T47D (cell line): ENCODE measurements around the gene POLD1.

ENCODE experiments used
- DNase-seq, 2 experiments: peaks; one replicate each; pipeline versions ENCODE4 v3.0.0 to v3.0.0-alpha.2; 2011 to 2012; ENCODE audit warnings: low read depth in 1 of 2, low spot score in 1 of 2
- JUND ChIP-seq: IDR thresholded peaks from 2 replicates; pipeline ENCODE4 v1.6.1; 2012; ENCODE audit warnings: low read depth
- in situ Hi-C: cut with HindIII; loops from 2 replicates; pipeline ENCODE4 v1.10.0; 2016; ENCODE audit warnings: low sequenced_read_pairs, low pct_unique_long_range_greater_than_20kb

Gene POLD1

GRCh38 chr19:50406829-50407228, 22.7 kb downstream of the POLD1 start:
- DNase-seq, result no peak
- in situ Hi-C loops, result no loop called here
- TF ChIP-seq JUND, result no peak

- TF ChIP-seq JUND, result no peak
- in situ Hi-C loops, result no loop called here
- no peak for DNase-seq
Observed at GRCh38 chr19:50409347-50409746, 25.2 kb downstream of the POLD1 start.

GRCh38 chr19:50410109-50410508, 26.0 kb downstream of the POLD1 start:
- DNase-seq, result no peak
- no peak for TF ChIP-seq JUND
- in situ Hi-C loops, result no loop called here

DNA sequence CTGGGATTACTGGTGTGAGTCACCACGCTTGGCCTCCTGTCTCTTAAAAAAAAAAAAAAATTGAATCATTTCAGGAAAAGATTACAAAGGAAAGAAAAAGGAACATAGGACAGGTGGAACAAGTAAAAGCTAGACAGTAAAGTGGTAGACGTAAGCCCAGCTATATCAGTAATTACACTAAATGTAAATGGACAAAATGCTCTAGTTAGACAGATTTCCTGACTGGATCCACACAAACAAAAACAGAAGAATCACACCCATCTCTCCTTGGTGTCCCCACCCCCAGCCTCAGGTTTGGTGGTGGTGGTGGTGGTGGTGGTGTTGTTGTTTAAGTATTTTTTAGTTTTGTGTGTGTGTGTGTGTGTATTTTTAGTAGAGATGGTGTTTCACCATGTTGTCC, 28.3 kb downstream of the POLD1 start:
- no peak for TF ChIP-seq JUND
- DNase-seq, result no peak
- in situ Hi-C loops, result no loop called here

DNA sequence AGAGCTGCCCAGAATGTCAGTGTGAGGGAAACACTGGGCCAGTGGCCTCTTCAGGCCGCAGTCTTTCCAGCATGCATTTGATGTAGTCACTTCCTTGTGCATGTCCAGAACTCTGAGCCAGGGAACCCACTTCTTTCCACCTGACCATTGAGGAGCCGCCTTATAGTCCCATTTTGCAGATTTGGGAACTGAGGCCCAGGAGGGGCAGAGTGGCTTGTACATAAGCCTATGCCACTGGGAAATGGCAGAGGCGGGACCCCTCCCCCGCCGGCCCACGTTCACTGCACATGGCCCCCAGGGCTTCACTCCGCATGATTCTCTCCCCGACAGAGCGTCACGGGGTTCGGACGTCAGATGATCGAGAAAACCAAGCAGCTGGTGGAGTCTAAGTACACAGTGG, 28.9 kb downstream of the POLD1 start:
- in situ Hi-C loops, result no loop called here
- TF ChIP-seq JUND, result no peak
- no peak for DNase-seq

DNA sequence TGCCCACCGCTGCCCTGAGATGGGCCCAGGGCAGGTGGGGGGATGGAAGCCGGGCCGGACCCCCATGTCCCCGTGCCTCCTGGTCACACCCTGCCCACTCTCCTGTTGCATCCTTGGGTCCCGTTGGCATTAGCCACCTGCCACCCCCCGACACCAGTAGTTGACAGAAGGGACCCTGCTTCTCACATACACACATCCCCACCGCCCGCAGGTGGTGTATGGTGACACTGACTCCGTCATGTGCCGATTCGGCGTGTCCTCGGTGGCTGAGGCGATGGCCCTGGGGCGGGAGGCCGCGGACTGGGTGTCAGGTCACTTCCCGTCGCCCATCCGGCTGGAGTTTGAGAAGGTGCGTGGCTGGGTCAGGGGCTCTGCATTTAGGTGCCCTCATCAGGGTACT, 29.4 kb downstream of the POLD1 start:
- no peak for TF ChIP-seq JUND
- in situ Hi-C loops, result no loop called here
- no peak for DNase-seq

DNA sequence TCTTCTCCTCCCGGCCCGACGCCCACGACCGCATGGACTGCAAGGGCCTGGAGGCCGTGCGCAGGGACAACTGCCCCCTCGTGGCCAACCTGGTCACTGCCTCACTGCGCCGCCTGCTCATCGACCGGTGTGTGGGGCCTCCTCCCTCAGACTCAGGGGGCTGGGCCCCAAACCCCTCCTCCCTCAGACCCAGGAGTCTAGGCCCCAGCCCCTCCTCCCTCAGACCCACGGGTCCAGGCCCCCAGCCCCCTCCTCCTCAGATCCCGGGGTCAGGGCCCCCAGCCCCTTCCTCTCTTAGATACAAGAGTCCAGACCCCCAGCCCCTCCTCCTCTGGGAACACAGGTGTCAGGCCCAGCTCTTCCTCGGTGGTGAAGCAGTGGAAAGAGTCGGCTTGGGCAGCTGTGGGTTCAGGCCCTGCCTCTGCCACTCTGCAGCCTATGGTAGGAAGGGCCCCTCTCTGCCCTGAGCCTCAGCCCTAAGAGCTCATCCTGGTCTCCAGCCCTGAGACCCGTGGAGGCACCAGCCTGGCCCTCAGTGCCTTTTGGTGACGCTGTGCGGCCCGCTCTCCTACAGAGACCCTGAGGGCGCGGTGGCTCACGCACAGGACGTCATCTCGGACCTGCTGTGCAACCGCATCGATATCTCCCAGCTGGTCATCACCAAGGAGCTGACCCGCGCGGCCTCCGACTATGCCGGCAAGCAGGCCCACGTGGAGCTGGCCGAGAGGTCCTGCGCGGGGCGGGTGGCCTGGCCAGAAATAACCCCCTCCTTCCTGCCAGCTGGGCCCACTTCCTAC, 30.9 kb downstream of the POLD1 start:
- no peak for TF ChIP-seq JUND
- DNase-seq, result peak in 1 of 2 experiments; percentile 30
- in situ Hi-C loops, result no loop called here

- in situ Hi-C loops, result no loop called here
- no peak for TF ChIP-seq JUND
- no peak for DNase-seq
Observed at GRCh38 chr19:50415661-50416033, 31.5 kb downstream of the POLD1 start.

GRCh38 chr19:50416034-50416977, 32.2 kb downstream of the POLD1 start:
- no peak for DNase-seq
- in situ Hi-C loops, result no loop called here
- no peak for TF ChIP-seq JUND

- no peak for DNase-seq
- no peak for TF ChIP-seq JUND
- in situ Hi-C loops, result no loop called here
Observed at GRCh38 chr19:50417111-50418081, 33.2 kb downstream of the POLD1 start.

DNA sequence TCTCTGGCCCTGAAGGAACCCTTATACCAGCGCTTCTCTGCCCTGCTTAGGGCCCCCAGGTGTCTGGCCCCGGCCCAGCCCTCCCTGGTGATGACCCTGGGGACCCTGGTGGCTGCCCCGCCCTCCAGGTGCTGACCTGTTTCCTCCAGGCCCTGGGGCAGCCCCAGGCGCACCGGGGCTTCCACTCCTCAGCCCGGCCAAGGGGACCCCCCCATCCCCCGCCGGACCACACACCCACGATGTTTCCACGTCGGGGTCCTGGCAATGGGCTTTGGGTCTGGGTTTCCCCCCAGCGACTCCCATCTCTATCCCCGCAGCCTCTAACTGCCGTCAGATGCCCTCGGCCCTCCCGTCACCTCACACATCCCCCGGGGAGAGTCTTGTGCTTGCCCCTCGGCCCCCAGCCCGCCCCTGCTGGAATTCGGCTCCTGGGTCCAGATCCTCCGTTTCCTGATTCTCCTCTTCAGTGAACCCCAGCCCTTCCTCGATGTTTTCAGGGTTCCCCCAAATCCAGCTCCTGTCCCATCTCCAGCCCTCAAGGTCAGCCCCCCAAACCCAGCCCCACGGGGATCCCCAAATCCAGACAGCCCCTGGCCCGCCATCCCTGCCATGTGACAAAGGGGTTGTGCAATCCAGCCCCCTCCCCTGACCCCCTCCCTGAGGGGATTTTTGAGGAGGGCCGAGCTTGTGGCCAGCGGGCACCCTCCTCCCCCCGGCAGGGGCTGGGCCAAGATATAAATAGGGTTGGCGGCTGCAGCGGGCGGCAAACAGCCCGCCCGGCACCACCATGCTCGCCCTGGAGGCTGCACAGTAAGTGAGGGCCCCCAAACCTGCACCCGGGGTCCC, 34.3 kb downstream of the POLD1 start, which contains the start of gene SPIB:
TSS of gene SPIB (plus strand) at position 763 of the 846 bp plus-strand sequence. CDS start at position 788, 25 bp downstream.
- TF ChIP-seq JUND, result no peak
- in situ Hi-C loops, result no loop called here
- DNase-seq, result no peak
